HCT116 (cell line): ENCODE measurements around the gene ABCA3. TPM values are rescaled to one million over a fixed set of nuclear protein-coding genes. Genes with fewer than 3 reads are reported as not detected.

ENCODE experiments used
- ATAC-seq: fragments of 200-7000 bp; cut with Tn5 transposase; 2 replicates; pipeline ENCODE4 v1.9.1; 2020; ENCODE audit warnings: mild to moderate bottlenecking, moderate library complexity
- BruUV-seq: library from RNA; stranded (reverse); fragments of 400-500 nt; replicated peaks from 2 replicates; lab custom pipeline; 2021; lab: Mats Ljungman, UMichigan
- CTCF ChIA-PET: fragments of 300-600 bp; sonication (Branson Sonifier 250); formaldehyde crosslinking; loops from one replicate; lab custom pipeline; 2021; ENCODE audit warnings: antibody characterized with exemption; lab: Charles Lee
- POLR2A ChIA-PET: fragments of 300-600, 350-600 bp; sonication (Branson Sonifier 250); formaldehyde crosslinking; loops from one replicate; lab custom pipeline; 2021; ENCODE audit warnings: antibody characterized with exemption; lab: Charles Lee
- RAD21 ChIA-PET, 2 experiments: fragments of 300-600 bp; sonication (Branson Sonifier 250); formaldehyde crosslinking; loops; one replicate each; lab custom pipeline; 2023; ENCODE audit warnings: low total read pairs in 2 of 2; ENCODE audit not compliant: uncharacterized antibody in 2 of 2, unreplicated experiment in 2 of 2, low non-redundant PET in 1 of 2; lab: Charles Lee
- DNase-seq: peaks from one replicate; pipeline ENCODE4 v3.0.0-alpha.2; 2010; ENCODE audit warnings: low read depth, low spot score
- H2AFZ ChIP-seq: fragments of 200-600 bp; shearing (Covaris generic), sonication (generic); 2 replicates; pipeline ENCODE4 v1.6.1; 2017; ENCODE audit warnings: low read depth, mixed run types, mixed read lengths, antibody characterized with exemption, low read length; ENCODE audit not compliant: poor library complexity, severe bottlenecking
- H3K27ac ChIP-seq: 2 replicates; pipeline ENCODE4 v1.5.1; 2012; ENCODE audit warnings: low read depth, low read length
- H3K27me3 ChIP-seq: fragments of 200-600 bp; sonication (generic); 2 replicates; pipeline ENCODE4 v1.6.1; 2016; ENCODE audit warnings: mixed run types, low read length, mixed read lengths; ENCODE audit not compliant: insufficient read depth
- H3K36me3 ChIP-seq, 2 experiments: fragments of 200-500 bp in 1 of 2; fragments of 200-600 bp in 1 of 2; sonication (Bioruptor generic) in 1 of 2; sonication (generic) in 1 of 2; 2 replicates each; pipeline versions ENCODE4 v1.5.1 to v1.6.1; 2014 to 2016; ENCODE audit warnings: low read length in 2 of 2, inconsistent platforms in 1 of 2, mixed read lengths in 1 of 2, mixed run types in 1 of 2; ENCODE audit not compliant: insufficient read depth in 2 of 2, control insufficient read depth in 1 of 2
- H3K4me1 ChIP-seq, 2 experiments: fragments of 200-600 bp in 1 of 2; sonication (generic) in 1 of 2; 2 replicates each; pipeline versions ENCODE4 v1.5.1 to v1.6.1; 2012 to 2017; ENCODE audit warnings: low read length in 2 of 2, inconsistent platforms in 1 of 2, mild to moderate bottlenecking in 1 of 2, mixed read lengths in 1 of 2, mixed run types in 1 of 2, moderate library complexity in 1 of 2; ENCODE audit not compliant: insufficient read depth in 2 of 2, control insufficient read depth in 1 of 2
- H3K4me2 ChIP-seq: fragments of 200-600 bp; sonication (generic); 2 replicates; pipeline ENCODE4 v1.6.1; 2017; ENCODE audit warnings: mixed run types, low read length, mixed read lengths
- H3K4me3 ChIP-seq, 2 experiments: fragments of 200-600 bp in 1 of 2; sonication (generic) in 1 of 2; replicated peaks in 1 of 2; 2 replicates each; pipeline ENCODE4 v1.5.1; 2011 to 2016; ENCODE audit warnings: low read length in 2 of 2, control low read depth in 1 of 2, low read depth in 1 of 2, mild to moderate bottlenecking in 1 of 2, mixed read lengths in 1 of 2, mixed run types in 1 of 2
- H3K79me2 ChIP-seq: fragments of 200-600 bp; sonication (generic); 2 replicates; pipeline ENCODE4 v1.6.1; 2017; ENCODE audit warnings: mild to moderate bottlenecking, mixed run types, low read length, moderate library complexity, mixed read lengths; ENCODE audit not compliant: insufficient read depth
- H3K9ac ChIP-seq: fragments of 200-600 bp; sonication (generic); 2 replicates; pipeline ENCODE4 v1.6.1; 2016; ENCODE audit warnings: low read length, mixed read lengths
- H3K9me2 ChIP-seq: fragments of 200-600 bp; sonication (generic), shearing (Covaris generic); 2 replicates; pipeline ENCODE4 v1.6.1; 2017; ENCODE audit warnings: mixed run types, mild to moderate bottlenecking, moderate library complexity; ENCODE audit not compliant: insufficient read depth
- H3K9me3 ChIP-seq, 2 experiments: fragments of 200-500 bp in 1 of 2; fragments of 200-600 bp in 1 of 2; sonication (Bioruptor generic) in 1 of 2; sonication (generic) in 1 of 2; 2 replicates each; pipeline ENCODE4 v1.6.1; 2014 to 2017; ENCODE audit warnings: low read length in 2 of 2, mixed read lengths in 2 of 2, inconsistent platforms in 1 of 2, low read depth in 1 of 2, mild to moderate bottlenecking in 1 of 2, mixed run types in 1 of 2, moderate library complexity in 1 of 2; ENCODE audit not compliant: control insufficient read depth in 1 of 2, insufficient read depth in 1 of 2
- H4K20me1 ChIP-seq: fragments of 200-600 bp; sonication (generic), shearing (Covaris generic); 2 replicates; pipeline ENCODE4 v1.6.1; 2017; ENCODE audit warnings: mixed run types, mild to moderate bottlenecking, moderate library complexity; ENCODE audit not compliant: insufficient read depth
- CEBPB ChIP-seq: IDR thresholded peaks from 2 replicates; pipeline ENCODE4 v1.6.1; 2012; ENCODE audit warnings: low read depth
- CTCF ChIP-seq, 3 experiments: fragments of 200-600 bp in 1 of 3; sonication (generic) in 1 of 3; IDR thresholded peaks in 2 of 3; conservative IDR thresholded peaks in 1 of 3; 2 replicates each; pipeline ENCODE4 v1.5.1; 2012 to 2017; ENCODE audit warnings: low read depth in 2 of 3, low read length in 2 of 3, antibody characterized with exemption in 1 of 3, borderline replicate concordance in 1 of 3, control low read depth in 1 of 3, mild to moderate bottlenecking in 1 of 3, mixed read lengths in 1 of 3, mixed run types in 1 of 3, moderate library complexity in 1 of 3; ENCODE audit not compliant: insufficient read depth in 1 of 3
- EGR1 ChIP-seq: IDR thresholded peaks from 2 replicates; pipeline ENCODE4 v1.6.1; 2012; ENCODE audit warnings: low read depth
- EZH2 ChIP-seq: fragments of 200-600 bp; sonication (generic); IDR thresholded peaks from 2 replicates; pipeline ENCODE4 v1.6.1; 2017; ENCODE audit warnings: antibody characterized with exemption, mixed run types
- EZH2phosphoT487 ChIP-seq: fragments of 200-600 bp; IDR thresholded peaks from 2 replicates; pipeline ENCODE4 v1.6.1; 2018; ENCODE audit warnings: antibody characterized with exemption, borderline replicate concordance
- FOSL1 ChIP-seq: IDR thresholded peaks from 2 replicates; pipeline ENCODE4 v1.6.1; 2012; ENCODE audit warnings: low read depth
- JUND ChIP-seq: IDR thresholded peaks from 2 replicates; pipeline ENCODE4 v1.6.1; 2012
- POLR2AphosphoS5 ChIP-seq: IDR thresholded peaks from 2 replicates; pipeline ENCODE4 v1.6.1; 2011; ENCODE audit warnings: mild to moderate bottlenecking, low read depth, low read length, moderate library complexity
- SIN3A ChIP-seq: IDR thresholded peaks from 2 replicates; pipeline ENCODE4 v1.6.1; 2012; ENCODE audit warnings: low read depth
- SP1 ChIP-seq: IDR thresholded peaks from 2 replicates; pipeline ENCODE4 v1.6.1; 2012; ENCODE audit warnings: low read depth
- SRF ChIP-seq: IDR thresholded peaks from 2 replicates; pipeline ENCODE4 v1.6.1; 2012; ENCODE audit warnings: low read depth
- TCF7L2 ChIP-seq: IDR thresholded peaks from 2 replicates; pipeline ENCODE4 v1.7.0; 2011; ENCODE audit warnings: borderline replicate concordance, inconsistent platforms; ENCODE audit not compliant: insufficient read depth, insufficient read length; ENCODE audit errors: extremely low read depth
- YY1 ChIP-seq: IDR thresholded peaks from 2 replicates; pipeline ENCODE4 v1.6.1; 2011; ENCODE audit warnings: low read length, low read depth, moderate library complexity, mild to moderate bottlenecking; ENCODE audit not compliant: insufficient replicate concordance; ENCODE audit errors: extremely low read depth
- ZFX ChIP-seq: fragments of 450-650 bp; IDR thresholded peaks from 2 replicates; pipeline ENCODE4 v1.6.1; 2017
- ZNF274 ChIP-seq: fragments of 200-500 bp; sonication (Bioruptor generic); IDR thresholded peaks from 2 replicates; pipeline ENCODE4 v1.6.1; 2014; ENCODE audit warnings: mild to moderate bottlenecking, low read depth, low read length, inconsistent platforms
- intact Hi-C: fragments of 100-400 bp; cut with micrococcal nuclease; formaldehyde crosslinking; loops from 2 replicates; pipeline ENCODE4 v1.10.0; 2022
- total RNA-seq: library from RNA; stranded (reverse); gene quantifications from one replicate; pipeline ENCODE4 v1.2.1, GENCODE V29; 2021; ENCODE audit not compliant: unreplicated experiment
- TF ChIP-seq, protein P1 (sequence below): IDR thresholded peaks from 2 replicates; pipeline ENCODE4 v1.6.1; 2012; ENCODE audit warnings: low read depth
- TF ChIP-seq, protein P2 (sequence below): IDR thresholded peaks from 2 replicates; pipeline ENCODE4 v1.6.1; 2011; ENCODE audit warnings: mild to moderate bottlenecking, low read length, moderate library complexity; ENCODE audit not compliant: insufficient replicate concordance; ENCODE audit errors: extremely low read depth

The ABCA3 gene
- total RNA-seq, 1 experiment from 2014 or later = 5.4 TPM

DNA sequence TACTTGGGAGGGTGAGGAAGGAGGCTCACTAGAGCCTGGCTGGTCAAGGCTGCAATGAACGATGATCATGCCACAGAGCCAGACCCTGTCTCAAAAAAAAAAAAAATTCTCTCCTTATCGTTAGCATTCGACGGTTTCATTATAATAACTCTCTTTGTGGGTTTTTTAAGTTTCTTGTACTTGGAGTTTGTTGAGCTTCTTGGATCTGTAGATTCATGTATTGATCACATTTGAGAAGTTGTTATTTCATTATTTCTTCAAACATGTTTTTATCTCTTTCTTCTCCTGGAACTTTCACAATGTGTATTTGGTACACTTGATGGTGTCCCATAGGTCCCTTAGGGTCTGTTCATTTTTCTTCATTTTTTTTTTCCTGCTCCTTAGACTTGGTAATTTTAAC is 16.8 kb upstream of the ABCA3 start:
- no peak for TF ChIP-seq EZH2phosphoT487
- TF ChIP-seq TCF7L2 = no peak
- TF ChIP-seq POLR2AphosphoS5 = no peak
- TF ChIP-seq CTCF (IDR thresholded peaks at IDR 0.05 in 2 of 3, conservative IDR thresholded peaks at IDR 0.05 in 1 of 3; ENCODE audit: borderline replicate concordance in 1 of 3, insufficient read depth in 1 of 3, low read depth in 2 of 3, low read length in 2 of 3) = no peak
- TF ChIP-seq SIN3A = no peak
- TF ChIP-seq EZH2 = no peak
- no peak for TF ChIP-seq FOSL1
- TF ChIP-seq SP1 = no peak
- no peak for TF ChIP-seq SRF
- no peak for TF ChIP-seq YY1
- no peak for TF ChIP-seq ZFX
- no peak for TF ChIP-seq ZNF274
- TF ChIP-seq CEBPB = no peak
- TF ChIP-seq, protein P1, sequence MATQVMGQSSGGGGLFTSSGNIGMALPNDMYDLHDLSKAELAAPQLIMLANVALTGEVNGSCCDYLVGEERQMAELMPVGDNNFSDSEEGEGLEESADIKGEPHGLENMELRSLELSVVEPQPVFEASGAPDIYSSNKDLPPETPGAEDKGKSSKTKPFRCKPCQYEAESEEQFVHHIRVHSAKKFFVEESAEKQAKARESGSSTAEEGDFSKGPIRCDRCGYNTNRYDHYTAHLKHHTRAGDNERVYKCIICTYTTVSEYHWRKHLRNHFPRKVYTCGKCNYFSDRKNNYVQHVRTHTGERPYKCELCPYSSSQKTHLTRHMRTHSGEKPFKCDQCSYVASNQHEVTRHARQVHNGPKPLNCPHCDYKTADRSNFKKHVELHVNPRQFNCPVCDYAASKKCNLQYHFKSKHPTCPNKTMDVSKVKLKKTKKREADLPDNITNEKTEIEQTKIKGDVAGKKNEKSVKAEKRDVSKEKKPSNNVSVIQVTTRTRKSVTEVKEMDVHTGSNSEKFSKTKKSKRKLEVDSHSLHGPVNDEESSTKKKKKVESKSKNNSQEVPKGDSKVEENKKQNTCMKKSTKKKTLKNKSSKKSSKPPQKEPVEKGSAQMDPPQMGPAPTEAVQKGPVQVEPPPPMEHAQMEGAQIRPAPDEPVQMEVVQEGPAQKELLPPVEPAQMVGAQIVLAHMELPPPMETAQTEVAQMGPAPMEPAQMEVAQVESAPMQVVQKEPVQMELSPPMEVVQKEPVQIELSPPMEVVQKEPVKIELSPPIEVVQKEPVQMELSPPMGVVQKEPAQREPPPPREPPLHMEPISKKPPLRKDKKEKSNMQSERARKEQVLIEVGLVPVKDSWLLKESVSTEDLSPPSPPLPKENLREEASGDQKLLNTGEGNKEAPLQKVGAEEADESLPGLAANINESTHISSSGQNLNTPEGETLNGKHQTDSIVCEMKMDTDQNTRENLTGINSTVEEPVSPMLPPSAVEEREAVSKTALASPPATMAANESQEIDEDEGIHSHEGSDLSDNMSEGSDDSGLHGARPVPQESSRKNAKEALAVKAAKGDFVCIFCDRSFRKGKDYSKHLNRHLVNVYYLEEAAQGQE = no peak
- no peak for TF ChIP-seq EGR1
- TF ChIP-seq, protein P2, sequence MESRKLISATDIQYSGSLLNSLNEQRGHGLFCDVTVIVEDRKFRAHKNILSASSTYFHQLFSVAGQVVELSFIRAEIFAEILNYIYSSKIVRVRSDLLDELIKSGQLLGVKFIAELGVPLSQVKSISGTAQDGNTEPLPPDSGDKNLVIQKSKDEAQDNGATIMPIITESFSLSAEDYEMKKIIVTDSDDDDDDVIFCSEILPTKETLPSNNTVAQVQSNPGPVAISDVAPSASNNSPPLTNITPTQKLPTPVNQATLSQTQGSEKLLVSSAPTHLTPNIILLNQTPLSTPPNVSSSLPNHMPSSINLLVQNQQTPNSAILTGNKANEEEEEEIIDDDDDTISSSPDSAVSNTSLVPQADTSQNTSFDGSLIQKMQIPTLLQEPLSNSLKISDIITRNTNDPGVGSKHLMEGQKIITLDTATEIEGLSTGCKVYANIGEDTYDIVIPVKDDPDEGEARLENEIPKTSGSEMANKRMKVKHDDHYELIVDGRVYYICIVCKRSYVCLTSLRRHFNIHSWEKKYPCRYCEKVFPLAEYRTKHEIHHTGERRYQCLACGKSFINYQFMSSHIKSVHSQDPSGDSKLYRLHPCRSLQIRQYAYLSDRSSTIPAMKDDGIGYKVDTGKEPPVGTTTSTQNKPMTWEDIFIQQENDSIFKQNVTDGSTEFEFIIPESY = no peak
- TF ChIP-seq JUND = no peak
- Histone ChIP-seq H3K36me3 (no peaks in the 10 kb centered on the region), H3K9me2 (no peaks in the 10 kb centered on the region), H3K9ac (no peak overlapping the region), H3K27me3 (peaks cover 12% of the 10 kb centered on the region; the same call in 1 of the 2 replicates), H3K79me2 (no peaks in the 10 kb centered on the region), H3K9me3 (peaks cover 0 to 7% of the 10 kb centered on the region in 2 experiments; a peak in 2 of 4 replicates), H3K4me3 (no peak overlapping the region), H4K20me1 (no peaks in the 10 kb centered on the region; the same call in 1 of the 2 replicates), H3K4me2 (no peak overlapping the region), H2AFZ (no peak overlapping the region), H3K4me1 (no peaks in the 10 kb centered on the region), H3K27ac (no peak overlapping the region)
- BruUV-seq = no TSS peak
- intact Hi-C loops = no loop called here
- ChIA-PET POLR2A (no interaction called here), RAD21 (no interaction called here), CTCF (no interaction called here)
- no peak for ATAC-seq
- no peak for DNase-seq
